C4-2B (cell line): Measurements from ENCODE around the gene PRKCA.

Source experiments
- CTCF ChIP-seq: fragments of 450-650 bp; conservative IDR thresholded peaks from 2 replicates; pipeline ENCODE4 v1.5.1; 2017; ENCODE audit warnings: mild to moderate bottlenecking
- ZFX ChIP-seq: fragments of 450-650 bp; IDR thresholded peaks from 2 replicates; pipeline ENCODE4 v1.6.1; 2017

- no peak for TF ChIP-seq CTCF
- no peak for TF ChIP-seq ZFX
These were observed 18.4 kb upstream of the PRKCA start for GRCh38 chr17:66283971-66284370.
